NOMO-1 treated with dmso at 0.1 percent for 144 hours (cell line): Measurements from ENCODE around the gene GUSB.
"Not testable (repeated sequence)": the region's sequence is repeated elsewhere in the genome, so short reads cannot be mapped to it uniquely, and the experiment has no call there.

Source experiments
- DNase-seq: peaks from one replicate; lab custom pipeline; 2025; ENCODE audit not compliant: unreplicated experiment; lab: John Stamatoyannopoulos, UW

The GUSB gene

GRCh38 chr7:65981965-65982792 lies at the start of gene GUSB:
Gene GUSB, minus strand, starts transcription at chr7:65982213. Its CDS starts 30 bp downstream, at chr7:65982183.
- DNase-seq: peak; percentile 88

GRCh38 chr7:66028342-66028741 lies 46.3 kb upstream of the GUSB start:
- DNase-seq: not testable (repeated sequence)

- no peak for DNase-seq
These were observed 34.1 kb upstream of the GUSB start for GRCh38 chr7:66016131-66016461.

- no peak for DNase-seq
These were observed 33.6 kb upstream of the GUSB start for GRCh38 chr7:66015440-66016130.

GRCh38 chr7:66013938-66014337 lies 31.9 kb upstream of the GUSB start:
- no peak for DNase-seq

- DNase-seq: no peak
These were observed 25.2 kb upstream of the GUSB start for GRCh38 chr7:66007232-66007631.

- not testable (repeated sequence) for DNase-seq
These were observed 23.2 kb upstream of the GUSB start for GRCh38 chr7:66005115-66005671.

- DNase-seq: not testable (repeated sequence)
These were observed 18.9 kb upstream of the GUSB start for GRCh38 chr7:66000823-66001417.

- DNase-seq: not testable (repeated sequence)
These were observed 13.0 kb upstream of the GUSB start for GRCh38 chr7:65994984-65995383.

- DNase-seq: no peak
These were observed 10.5 kb upstream of the GUSB start for GRCh38 chr7:65992526-65992925.

- DNase-seq: not testable (repeated sequence)
These were observed 9.8 kb upstream of the GUSB start for GRCh38 chr7:65991829-65992228.

GRCh38 chr7:65989694-65990080 lies 7.7 kb upstream of the GUSB start:
- no peak for DNase-seq

GRCh38 chr7:65988503-65988902 lies 6.5 kb upstream of the GUSB start:
- not testable (repeated sequence) for DNase-seq

GRCh38 chr7:65988084-65988483 lies 6.1 kb upstream of the GUSB start:
- DNase-seq: no peak

- no peak for DNase-seq
These were observed 2.1 kb upstream of the GUSB start for GRCh38 chr7:65983965-65984658.

- peak; percentile 79 for DNase-seq
These were observed 1.3 kb downstream of the GUSB start for GRCh38 chr7:65980478-65981250.

GRCh38 chr7:65979583-65980477 lies 2.2 kb downstream of the GUSB start:
- DNase-seq: no peak

GRCh38 chr7:65978891-65979582 lies 3.0 kb downstream of the GUSB start:
- no peak for DNase-seq
